GM19023 (cell line): ENCODE measurements around the gene TBC1D32.
"Not testable (repeated sequence)": the region's sequence is repeated elsewhere in the genome, so short reads cannot be mapped to it uniquely, and the experiment has no call there.

Experiments used
- ATAC-seq: cut with Tn5 transposase; IDR thresholded peaks from one replicate; pipeline ENCODE4 v1.9.1; 2021; ENCODE audit warnings: mild to moderate bottlenecking, moderate library complexity; ENCODE audit not compliant: unreplicated experiment

Gene TBC1D32, protein sequence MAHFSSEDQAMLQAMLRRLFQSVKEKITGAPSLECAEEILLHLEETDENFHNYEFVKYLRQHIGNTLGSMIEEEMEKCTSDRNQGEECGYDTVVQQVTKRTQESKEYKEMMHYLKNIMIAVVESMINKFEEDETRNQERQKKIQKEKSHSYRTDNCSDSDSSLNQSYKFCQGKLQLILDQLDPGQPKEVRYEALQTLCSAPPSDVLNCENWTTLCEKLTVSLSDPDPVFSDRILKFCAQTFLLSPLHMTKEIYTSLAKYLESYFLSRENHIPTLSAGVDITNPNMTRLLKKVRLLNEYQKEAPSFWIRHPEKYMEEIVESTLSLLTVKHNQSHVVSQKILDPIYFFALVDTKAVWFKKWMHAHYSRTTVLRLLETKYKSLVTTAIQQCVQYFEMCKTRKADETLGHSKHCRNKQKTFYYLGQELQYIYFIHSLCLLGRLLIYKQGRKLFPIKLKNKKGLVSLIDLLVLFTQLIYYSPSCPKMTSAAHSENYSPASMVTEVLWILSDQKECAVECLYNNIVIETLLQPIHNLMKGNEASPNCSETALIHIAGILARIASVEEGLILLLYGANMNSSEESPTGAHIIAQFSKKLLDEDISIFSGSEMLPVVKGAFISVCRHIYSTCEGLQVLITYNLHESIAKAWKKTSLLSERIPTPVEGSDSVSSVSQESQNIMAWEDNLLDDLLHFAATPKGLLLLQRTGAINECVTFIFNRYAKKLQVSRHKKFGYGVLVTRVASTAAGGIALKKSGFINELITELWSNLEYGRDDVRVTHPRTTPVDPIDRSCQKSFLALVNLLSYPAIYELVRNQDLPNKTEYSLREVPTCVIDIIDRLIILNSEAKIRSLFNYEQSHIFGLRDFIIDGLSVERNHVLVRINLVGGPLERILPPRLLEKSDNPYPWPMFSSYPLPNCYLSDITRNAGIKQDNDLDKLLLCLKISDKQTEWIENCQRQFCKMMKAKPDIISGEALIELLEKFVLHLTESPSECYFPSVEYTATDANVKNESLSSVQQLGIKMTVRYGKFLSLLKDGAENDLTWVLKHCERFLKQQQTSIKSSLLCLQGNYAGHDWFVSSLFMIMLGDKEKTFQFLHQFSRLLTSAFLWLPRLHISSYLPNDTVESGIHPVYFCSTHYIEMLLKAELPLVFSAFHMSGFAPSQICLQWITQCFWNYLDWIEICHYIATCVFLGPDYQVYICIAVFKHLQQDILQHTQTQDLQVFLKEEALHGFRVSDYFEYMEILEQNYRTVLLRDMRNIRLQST

DNA sequence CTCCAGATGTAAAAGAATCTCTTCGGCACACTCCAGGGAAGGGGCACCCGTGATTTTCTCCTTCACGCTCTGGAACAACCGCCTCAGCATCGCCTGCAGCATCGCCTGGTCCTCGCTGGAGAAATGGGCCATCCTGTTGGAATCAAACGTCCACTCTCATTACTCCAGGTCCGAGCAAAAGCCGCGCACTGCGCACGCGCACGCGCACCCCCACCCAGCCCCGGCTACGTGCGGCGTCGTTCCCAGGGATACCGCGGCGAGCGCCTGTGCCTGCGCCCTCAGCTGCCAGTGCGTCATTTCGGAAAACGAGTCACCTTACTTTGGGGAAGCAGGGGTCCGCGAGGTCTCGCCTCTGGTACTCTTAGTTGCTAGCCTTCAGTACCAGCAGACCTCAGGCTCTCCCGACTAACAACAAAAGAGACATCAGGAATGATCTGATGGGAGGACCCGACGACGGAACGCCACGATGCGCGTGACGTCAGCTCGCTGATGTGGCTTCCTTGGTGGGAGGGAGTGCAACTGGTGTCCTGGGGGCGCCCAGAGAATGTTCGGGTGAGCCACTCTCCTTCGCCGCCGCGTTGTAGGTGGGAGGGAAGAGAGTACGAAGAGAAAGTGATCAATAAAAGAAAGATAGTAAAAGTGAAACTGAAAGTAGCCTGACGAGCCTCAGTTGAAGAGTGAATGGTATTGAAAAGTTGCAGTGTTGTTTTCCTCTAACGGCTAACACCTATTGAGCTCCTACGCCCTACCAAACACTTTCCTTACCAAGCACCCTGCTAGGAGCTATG, at the start of gene TBC1D32:
TSS of gene TBC1D32 (minus strand) at position 182 of the 788 bp plus-strand sequence. CDS start at position 132, 50 bp downstream.
- peak; percentile 94 for ATAC-seq

DNA sequence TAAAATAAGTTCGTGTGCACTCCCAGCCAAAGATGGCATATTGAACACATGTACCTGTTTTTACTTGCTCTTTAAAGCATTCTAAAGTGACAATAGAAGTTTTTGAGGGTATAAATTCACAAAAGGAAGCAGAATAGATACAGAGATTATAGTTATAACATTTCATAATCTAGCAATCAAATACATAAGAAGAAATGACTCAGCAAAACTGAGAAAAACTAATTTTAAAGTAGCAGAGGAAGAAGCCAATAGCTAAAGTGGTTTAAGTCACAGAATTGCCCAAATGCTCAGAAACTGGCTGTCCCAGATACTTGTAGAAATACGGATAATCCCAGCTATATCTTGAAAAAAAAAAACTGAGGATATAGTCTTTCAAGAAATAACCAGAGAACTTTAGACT, 49.2 kb upstream of the TBC1D32 start:
- no peak for ATAC-seq

DNA sequence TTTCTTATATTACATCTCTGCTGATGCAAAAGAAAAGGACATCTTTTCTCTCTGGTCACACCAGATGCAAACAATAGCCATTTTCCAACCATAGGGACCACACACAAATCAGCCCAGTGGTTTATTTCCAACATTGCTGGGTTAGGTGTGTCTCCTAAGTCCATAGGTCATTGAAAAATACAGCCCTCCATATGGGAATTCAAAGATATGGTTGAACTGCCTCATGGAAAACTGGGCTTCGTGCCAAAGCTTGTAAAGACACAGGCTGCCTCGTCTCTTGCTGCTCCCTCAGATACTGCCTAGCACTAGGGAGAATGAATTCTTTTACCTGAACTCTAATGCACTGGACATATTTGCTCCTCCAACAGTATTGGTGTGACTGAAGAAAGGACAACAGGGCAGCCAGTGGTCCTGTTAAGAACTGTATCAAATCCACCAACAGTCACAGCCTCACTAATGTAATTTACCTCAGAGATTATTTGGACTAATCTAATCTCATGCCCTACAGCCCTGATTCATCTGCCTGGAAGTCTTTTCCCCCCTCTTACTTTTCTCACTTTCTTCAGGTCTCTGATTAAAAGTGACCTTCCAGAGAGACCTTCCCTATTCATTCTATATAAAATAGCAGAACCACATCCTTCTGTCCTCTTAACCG, 48.3 kb upstream of the TBC1D32 start:
- ATAC-seq, result no peak

DNA sequence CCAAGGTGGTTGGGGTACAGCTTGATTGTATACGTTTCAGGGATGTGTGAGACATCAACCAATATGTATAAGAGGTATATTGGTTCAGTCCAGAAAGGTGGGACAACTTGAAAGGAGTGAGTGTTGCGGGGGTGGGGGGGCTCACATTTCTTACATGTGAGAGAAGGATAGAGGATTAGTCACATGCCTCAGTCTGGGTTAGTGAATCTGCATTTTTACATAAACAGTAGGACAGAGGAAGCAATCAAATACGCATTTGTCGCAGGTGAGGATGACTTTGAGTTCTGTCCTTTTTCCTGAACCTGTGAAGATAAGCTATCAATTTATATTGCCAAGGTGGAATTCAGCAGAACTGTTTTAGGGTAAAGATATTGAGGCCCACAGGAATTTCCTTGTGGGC, 42.1 kb upstream of the TBC1D32 start:
- ATAC-seq, result no peak

DNA sequence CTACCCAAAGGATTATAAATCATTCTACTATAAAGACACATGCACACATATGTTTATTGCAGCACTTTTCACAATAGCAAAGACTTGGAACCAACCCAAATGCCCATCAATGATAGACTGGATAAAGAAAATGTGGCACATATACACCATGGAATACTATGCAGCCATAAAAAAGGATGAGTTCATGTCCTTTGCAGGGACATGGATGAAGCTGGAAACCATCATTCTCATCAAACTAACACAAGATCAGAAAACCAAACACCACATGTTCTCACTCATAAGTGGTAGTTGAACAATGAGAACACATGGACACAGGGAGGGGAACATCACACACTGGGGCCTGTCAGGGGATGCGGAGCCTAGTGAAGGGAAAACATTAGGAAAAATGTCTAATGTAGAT, 39.9 kb upstream of the TBC1D32 start:
- not testable (repeated sequence) for ATAC-seq

DNA sequence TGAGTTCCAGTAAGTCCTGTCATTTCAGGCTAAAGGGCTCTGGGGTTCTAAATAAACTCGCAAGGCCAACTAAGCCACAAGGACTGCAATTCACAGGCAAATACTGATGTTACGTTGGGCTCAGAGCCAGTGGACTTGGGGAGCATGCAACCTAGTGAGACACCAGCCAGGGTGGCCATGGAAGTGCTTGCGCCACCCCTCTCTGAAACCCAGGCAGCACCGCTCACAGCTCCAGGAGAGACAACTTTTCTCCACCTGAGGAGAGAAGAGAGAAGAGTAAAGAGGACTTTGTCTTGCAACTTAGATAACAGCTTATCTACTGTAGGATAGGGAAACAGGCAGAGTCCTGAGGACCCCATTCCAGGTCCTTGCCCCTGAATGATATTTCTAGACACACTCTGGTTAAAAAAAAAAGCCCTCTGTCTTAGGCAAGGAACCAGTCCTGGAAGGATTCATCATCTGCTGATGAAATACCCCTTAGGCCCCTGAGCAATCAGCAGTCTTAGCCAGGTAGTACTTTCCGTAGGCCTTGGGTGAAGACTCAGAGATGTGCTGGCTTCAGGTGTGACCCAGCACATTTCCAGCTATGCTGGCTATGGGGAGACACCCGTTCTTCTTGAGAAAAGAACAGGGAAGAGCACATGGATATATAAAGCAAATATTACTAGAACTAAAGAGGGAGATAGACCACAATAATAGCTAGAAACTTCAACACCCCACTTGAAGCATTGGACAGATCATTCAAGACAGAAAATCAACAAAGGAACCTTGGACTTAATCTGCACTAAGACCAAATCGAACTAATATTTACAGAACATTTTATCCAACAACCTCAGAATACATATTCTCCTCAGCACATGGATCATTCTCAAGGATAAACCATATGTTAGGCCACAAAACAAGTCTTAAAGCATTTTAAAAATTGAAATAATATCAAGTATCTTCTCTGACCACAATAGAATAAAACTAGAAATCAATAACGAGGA, 31.5 kb upstream of the TBC1D32 start:
- no peak for ATAC-seq

DNA sequence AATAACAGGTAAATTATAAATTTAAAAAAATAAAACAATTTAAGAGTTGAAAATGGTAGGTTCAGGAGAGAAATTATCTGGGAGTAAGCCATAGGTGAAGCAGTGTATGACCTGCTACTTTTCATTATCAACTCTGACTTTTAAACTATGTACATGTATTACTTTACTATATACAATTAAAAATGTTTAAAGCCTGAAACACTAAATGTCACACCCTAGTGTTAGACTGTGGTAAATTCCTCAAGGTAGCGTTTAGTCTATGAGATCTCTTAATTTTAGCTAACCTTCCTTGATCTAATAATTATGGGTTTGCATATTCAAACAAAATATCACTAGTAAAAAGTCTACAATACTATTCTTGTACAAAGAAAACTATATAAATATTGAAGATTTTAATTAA, 22.3 kb upstream of the TBC1D32 start:
- ATAC-seq, result no peak

DNA sequence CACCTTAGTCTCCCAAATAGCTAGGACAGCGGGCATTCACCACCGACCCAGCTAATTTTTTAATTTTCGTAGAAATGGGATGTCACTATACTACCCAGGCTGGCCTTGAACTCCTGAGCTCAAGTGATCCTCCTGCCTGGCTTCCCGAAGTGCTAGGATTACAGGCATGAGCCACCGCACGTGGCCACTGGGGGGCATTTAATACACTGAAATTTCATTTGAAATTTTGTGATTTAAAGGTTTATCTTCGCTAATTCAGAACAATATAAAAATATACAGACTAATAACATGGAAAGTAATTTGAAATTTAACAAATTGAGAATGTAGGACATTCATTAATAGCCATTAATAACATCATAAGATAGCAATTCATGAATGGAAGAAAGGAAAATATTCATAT, 20.5 kb upstream of the TBC1D32 start:
- ATAC-seq, result no peak

DNA sequence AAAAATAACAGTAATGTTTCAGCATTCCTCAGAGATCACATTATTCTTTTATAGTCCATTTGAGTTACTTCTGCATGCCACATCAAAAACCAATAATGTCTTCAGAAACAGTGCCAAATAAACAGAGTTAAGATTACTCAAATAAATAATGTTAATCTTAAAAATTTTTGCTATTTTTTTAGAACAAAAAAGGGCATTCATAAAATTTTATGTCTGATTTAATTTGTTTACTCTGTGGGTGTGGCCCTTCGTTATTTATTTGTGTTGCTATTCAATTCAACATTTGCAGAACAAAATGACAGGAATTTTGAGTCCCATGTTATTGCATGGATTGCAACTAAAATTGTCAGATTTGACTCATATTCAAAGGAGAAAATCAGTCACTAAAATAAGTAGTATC, 18.7 kb upstream of the TBC1D32 start:
- no peak for ATAC-seq

DNA sequence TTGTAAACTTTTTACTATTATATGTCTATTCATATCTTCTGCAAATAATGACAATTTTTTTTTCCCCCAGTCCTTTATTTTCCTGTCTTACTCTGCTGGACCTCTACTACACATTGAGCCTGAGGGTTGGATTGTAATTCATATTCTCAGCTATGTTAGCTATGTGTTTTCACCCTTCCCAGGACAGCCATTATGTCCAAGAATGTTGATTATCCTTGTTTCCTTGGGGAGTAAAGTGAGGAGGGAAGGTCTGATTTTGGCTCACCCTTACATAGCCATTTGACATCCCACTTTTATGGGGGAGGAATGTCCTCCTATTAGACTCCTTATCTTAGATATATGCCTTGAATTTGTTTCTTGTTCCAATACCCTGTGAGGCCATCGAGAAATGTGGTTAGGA, 17.6 kb upstream of the TBC1D32 start:
- ATAC-seq, result no peak

DNA sequence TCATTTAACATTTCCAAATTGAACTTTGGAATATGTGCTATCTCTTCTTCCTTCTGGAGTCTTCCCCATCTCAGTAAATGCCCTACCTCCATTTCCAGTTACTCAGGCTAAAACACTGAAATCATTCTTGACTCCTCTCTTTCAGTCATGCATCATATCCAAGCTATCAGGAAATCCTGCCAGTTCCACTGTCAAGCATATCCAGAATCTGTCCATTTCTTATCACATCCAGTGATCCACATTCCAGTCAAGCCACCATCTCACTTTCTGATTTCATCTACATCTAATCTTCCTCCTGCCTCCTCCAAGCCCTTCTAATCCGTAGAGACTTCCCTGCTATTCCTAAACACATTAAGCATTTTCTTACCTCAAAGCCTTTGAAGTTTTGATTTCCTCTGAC, 15.3 kb upstream of the TBC1D32 start:
- ATAC-seq, result no peak

DNA sequence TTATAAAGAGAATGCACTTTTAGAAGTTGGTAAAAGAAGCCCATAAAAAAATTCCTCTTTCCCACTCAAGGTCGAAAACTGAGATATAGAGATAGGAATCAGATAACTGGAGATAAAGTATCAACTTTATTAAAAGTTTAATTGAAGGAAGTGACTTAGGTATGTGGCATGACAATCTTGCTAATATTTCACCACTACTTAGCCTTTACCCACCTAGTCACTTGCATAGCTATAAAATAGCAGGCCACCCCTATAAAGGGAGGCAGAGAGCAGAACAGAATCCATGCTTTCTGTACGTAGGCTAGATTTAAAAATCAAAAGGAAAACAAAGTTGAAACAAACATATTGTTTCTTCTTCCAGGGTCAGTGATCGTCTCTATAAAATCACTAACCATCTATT, 13.2 kb upstream of the TBC1D32 start:
- no peak for ATAC-seq

DNA sequence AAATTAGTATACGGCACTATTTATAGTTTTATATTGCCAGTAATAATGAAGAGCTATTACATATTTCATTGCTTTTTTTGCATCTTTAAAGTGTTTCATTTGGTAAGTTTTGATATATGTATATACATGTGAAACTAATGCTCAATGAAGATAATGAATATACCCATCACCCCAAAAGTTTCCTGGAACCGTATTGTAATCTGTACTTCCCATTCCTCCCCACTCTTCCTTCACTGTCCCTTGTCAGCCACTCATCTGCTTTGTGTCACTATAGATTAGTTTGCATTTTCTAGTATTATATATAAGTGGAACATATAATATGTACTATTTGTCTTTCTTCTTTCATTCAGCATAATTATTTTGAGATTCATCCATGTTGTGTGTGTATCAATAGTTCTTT, 10.3 kb upstream of the TBC1D32 start:
- ATAC-seq, result no peak

DNA sequence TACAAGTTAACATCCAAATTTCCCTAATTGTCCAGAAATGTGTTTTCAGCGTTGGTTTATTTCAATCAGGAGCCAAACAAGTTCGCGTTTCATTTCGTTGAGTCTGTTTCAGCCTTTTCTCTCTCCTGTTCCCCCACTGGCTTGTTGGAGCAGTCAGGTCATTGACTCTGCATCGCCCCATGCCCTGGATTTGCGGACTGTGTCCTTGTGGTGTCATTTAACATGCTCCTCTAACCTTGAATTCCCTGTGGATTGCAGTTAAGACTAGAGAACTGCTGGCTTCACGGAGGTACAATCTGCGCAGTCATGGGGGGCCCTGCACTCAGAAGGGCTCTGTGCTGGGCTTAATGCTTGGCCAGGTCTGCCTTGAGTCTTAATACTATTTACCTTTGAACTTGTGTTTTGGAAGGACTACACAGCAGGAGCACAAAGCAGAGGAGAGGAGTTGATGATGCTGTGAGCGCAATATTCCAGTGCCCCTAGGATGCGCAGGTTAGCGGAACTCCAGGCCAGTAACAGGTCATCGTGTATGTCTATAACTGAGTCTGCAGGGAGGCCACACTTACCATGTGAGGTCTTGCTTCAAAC, 5.5 kb upstream of the TBC1D32 start:
- ATAC-seq, result no peak

DNA sequence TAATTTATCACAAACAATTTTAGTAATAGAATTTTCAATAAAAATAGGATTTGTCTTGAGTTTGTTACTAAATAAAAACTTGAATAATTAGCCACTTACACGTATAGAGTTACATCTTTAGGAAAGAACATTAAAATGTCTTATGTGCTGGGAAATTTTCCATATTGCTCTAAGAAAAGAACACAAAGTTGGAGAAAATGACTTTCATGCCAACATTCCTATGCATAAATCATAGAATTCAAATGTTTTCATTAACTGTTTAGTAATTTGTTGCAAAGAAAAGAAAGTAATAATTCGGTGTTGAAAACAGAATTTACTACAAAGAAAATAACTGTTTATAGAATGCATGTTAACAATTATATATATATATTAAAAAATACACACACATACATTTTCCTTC, 4.7 kb upstream of the TBC1D32 start:
- no peak for ATAC-seq

DNA sequence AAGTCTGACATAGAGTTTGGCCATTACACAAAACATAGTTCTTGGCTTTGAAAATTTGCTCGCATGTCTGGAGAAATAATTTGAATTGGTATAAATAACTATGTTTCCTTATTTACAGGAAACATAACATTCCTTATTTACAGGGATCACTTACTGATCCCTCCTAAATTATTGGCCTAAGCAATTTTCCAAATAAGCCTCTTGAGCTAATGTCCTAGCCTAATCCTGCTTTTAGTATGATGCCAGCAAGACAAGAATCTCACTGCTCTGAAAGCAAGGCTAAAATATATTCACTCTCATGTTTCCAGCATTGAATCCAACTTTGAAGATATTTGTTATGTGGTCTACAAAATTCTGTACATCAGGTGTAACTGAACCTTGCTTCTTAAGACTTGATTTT, 4.1 kb upstream of the TBC1D32 start:
- ATAC-seq, result no peak

DNA sequence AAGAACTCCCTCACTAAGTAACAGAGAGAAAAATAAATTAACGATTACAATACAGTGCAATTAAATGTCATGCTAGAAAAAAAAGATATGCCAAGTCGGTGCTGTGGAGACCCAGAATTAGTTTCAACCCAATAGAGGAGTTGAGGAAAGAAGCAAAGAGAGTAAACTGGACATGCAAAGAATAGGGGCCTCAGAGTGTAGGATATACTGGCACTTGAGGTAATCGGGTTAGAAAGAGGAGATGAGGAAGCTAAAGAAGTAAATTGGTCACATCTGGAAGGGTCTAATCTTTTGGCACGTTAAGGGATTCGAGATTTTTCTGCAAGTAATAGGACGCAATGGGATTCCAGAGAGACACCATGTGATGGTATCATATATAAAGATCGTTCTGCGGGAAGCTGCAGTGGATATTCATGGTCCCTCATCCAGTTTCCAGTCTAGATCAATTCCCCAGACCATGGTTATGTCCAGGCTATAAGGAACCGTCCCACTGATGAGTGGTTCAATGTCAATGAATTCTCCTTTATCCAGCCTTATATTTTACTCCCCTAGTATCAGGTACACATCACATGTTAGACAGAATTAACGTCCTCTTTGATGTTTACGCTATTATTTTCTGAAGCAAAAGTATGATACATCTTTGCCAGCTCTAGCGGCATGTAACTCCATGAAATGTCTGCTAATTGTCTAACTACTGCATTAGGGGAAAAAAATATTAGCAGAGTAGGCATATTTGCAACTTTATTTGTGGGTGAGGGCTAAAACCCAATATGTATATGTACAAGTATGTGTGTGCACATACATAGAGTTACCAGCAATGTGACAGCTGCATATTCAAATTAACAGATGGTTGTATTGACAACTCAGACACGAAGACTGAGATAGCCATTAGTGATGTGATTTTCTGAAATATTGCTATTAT, 1.1 kb upstream of the TBC1D32 start:
- no peak for ATAC-seq
